NB4 (cell line): ENCODE results near the gene FAM50B.

Source experiments
- MAX ChIP-seq: IDR thresholded peaks from 2 replicates; pipeline ENCODE4 v1.6.1; 2011; ENCODE audit warnings: low read depth, low read length
- POLR2A ChIP-seq: IDR thresholded peaks from 2 replicates; pipeline ENCODE4 v1.6.1; 2011; ENCODE audit warnings: mild to moderate bottlenecking; ENCODE audit not compliant: insufficient read length; ENCODE audit errors: extremely low read depth
- TF ChIP-seq, protein P1 (sequence below): IDR thresholded peaks from one replicate; pipeline ENCODE4 v1.5.1; 2012; ENCODE audit warnings: low read depth, low read length

DNA sequence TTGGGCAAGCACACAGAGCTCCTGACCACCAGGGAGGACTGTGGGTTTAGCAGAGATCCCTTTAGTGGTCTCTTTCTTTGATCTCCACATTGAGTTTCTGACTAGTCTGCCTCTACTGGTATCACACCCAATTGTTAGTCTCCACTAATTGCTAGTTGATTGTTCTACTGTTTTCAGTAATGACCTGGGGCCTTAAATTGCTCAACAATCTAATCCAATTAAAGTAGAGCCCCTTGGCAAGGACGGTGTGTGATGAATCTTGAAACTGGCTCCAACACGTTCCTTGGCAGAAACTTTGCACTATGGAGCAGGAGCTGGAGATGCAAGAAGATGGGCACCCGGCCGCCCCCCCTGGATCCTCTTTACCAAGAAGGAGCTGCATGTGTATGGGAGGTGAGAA, 12.3 kb downstream of the FAM50B start:
- TF ChIP-seq POLR2A (no peak), MAX (no peak)
- TF ChIP-seq, protein P1, sequence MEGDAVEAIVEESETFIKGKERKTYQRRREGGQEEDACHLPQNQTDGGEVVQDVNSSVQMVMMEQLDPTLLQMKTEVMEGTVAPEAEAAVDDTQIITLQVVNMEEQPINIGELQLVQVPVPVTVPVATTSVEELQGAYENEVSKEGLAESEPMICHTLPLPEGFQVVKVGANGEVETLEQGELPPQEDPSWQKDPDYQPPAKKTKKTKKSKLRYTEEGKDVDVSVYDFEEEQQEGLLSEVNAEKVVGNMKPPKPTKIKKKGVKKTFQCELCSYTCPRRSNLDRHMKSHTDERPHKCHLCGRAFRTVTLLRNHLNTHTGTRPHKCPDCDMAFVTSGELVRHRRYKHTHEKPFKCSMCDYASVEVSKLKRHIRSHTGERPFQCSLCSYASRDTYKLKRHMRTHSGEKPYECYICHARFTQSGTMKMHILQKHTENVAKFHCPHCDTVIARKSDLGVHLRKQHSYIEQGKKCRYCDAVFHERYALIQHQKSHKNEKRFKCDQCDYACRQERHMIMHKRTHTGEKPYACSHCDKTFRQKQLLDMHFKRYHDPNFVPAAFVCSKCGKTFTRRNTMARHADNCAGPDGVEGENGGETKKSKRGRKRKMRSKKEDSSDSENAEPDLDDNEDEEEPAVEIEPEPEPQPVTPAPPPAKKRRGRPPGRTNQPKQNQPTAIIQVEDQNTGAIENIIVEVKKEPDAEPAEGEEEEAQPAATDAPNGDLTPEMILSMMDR: no peak
